B cell (primary cell): ENCODE data around the gene TGFBR1. TPM values are rescaled to one million over a fixed set of nuclear protein-coding genes. Genes with fewer than 3 reads are reported as not detected.

Source experiments
- ATAC-seq: fragments of 200-7000 bp; cut with Tn5 transposase; one replicate; pipeline ENCODE4 v1.10.0; 2021; ENCODE audit warnings: low read depth, mild to moderate bottlenecking, moderate number of reproducible peaks, moderate library complexity
- CTCF ChIA-PET: fragments of 350-600 bp; sonication (Branson Sonifier 250); formaldehyde crosslinking; loops from one replicate; lab custom pipeline; 2021; ENCODE audit warnings: antibody characterized with exemption, inconsistent platforms; lab: Charles Lee
- POLR2A ChIA-PET: fragments of 350-600 bp; sonication (Branson Sonifier 250); formaldehyde crosslinking; loops from one replicate; lab custom pipeline; 2021; ENCODE audit warnings: antibody characterized with exemption; lab: Charles Lee
- DNase-seq: peaks from one replicate; pipeline ENCODE4 v3.0.0; 2013
- H2AFZ ChIP-seq: 2 replicates; pipeline ENCODE4 v1.6.1; 2012; ENCODE audit warnings: mild to moderate bottlenecking, low read depth, low read length; ENCODE audit not compliant: insufficient read depth, poor library complexity, severe bottlenecking
- H3K27ac ChIP-seq, 2 donors: 1 replicate in 1 of 2; 2 replicates in 1 of 2; pipeline ENCODE4 v1.5.1; 2012 to 2013; ENCODE audit warnings: low read length in 2 of 2, mild to moderate bottlenecking in 2 of 2, moderate library complexity in 1 of 2
- H3K27me3 ChIP-seq, 4 experiments: fragments of 200-600 bp in 1 of 4; sonication (generic) in 1 of 4; replicated peaks in 1 of 4; 1 replicate in 2 of 4; 2 replicates in 2 of 4; pipeline versions ENCODE4 v1.6.1 to v1.7.0; 2013 to 2016; ENCODE audit warnings: low read length in 3 of 4, mild to moderate bottlenecking in 2 of 4, mixed read lengths in 1 of 4, moderate library complexity in 1 of 4; ENCODE audit not compliant: insufficient read depth in 4 of 4, control insufficient read depth in 3 of 4; ENCODE audit errors: control extremely low read depth in 1 of 4
- H3K36me3 ChIP-seq, 2 experiments: replicated peaks in 1 of 2; 1 replicate in 1 of 2; 2 replicates in 1 of 2; pipeline versions ENCODE4 v1.6.1 to v1.7.1; 2013; ENCODE audit warnings: low read length in 1 of 2; ENCODE audit not compliant: insufficient read depth in 2 of 2, control insufficient read depth in 1 of 2; ENCODE audit errors: control extremely low read depth in 1 of 2, extremely low read depth in 1 of 2
- H3K4me1 ChIP-seq, 2 donors: fragments of 200-600 bp in 1 of 2; sonication (generic) in 1 of 2; 1 replicate in 1 of 2; 2 replicates in 1 of 2; pipeline versions ENCODE4 v1.5.1 to v1.6.1; 2013 to 2017; ENCODE audit warnings: low read length in 2 of 2; ENCODE audit not compliant: control insufficient read depth in 2 of 2, insufficient read depth in 2 of 2
- H3K4me2 ChIP-seq: replicated peaks from 2 replicates; pipeline ENCODE3; 2012; ENCODE audit warnings: mild to moderate bottlenecking, low read depth, low read length; ENCODE audit not compliant: poor library complexity, severe bottlenecking
- H3K4me3 ChIP-seq, 5 experiments: fragments of 200-600 bp in 1 of 5; sonication (generic) in 1 of 5; 1 replicate in 3 of 5; 2 replicates in 2 of 5; pipeline versions ENCODE4 v1.5.1 to v1.7.0; 2011 to 2016; ENCODE audit warnings: low read length in 4 of 5, mild to moderate bottlenecking in 4 of 5, low read depth in 2 of 5, control low read depth in 1 of 5, moderate library complexity in 1 of 5; ENCODE audit not compliant: insufficient read depth in 1 of 5; ENCODE audit errors: control extremely low read depth in 1 of 5, extremely low read depth in 1 of 5
- H3K79me2 ChIP-seq: fragments of 200-600 bp; sonication (generic); one replicate; pipeline ENCODE4 v1.6.0; 2016; ENCODE audit warnings: low read length; ENCODE audit not compliant: control insufficient read depth, insufficient read depth
- H3K9ac ChIP-seq: fragments of 200-600 bp; sonication (generic); 2 replicates; pipeline ENCODE4 v1.6.1; 2017; ENCODE audit warnings: mild to moderate bottlenecking, low read length, moderate library complexity
- H3K9me3 ChIP-seq, 3 donors: one replicate each; pipeline versions ENCODE4 v1.6.1 to v1.7.1; 2013; ENCODE audit warnings: low read length in 2 of 3; ENCODE audit not compliant: control insufficient read depth in 2 of 3, insufficient read depth in 1 of 3; ENCODE audit errors: control extremely low read depth in 1 of 3
- H4K20me1 ChIP-seq: 2 replicates; pipeline ENCODE4 v1.6.0; 2012; ENCODE audit warnings: mild to moderate bottlenecking, low read length; ENCODE audit not compliant: insufficient read depth, control insufficient read depth, poor library complexity, severe bottlenecking
- H3K27ac Mint-ChIP-seq: one replicate; pipeline ENCODE4 v1.8.0; 2021; ENCODE audit warnings: mixed read lengths
- H3K27me3 Mint-ChIP-seq: one replicate; pipeline ENCODE4 v1.8.0; 2021; ENCODE audit warnings: mixed read lengths
- H3K4me1 Mint-ChIP-seq: one replicate; pipeline ENCODE4 v1.8.0; 2021; ENCODE audit warnings: mixed read lengths
- H3K4me3 Mint-ChIP-seq: one replicate; pipeline ENCODE4 v1.8.0; 2021; ENCODE audit warnings: mixed read lengths
- H3K9me3 Mint-ChIP-seq: one replicate; pipeline ENCODE4 v1.8.0; 2022; ENCODE audit warnings: mixed read lengths; ENCODE audit not compliant: insufficient read depth
- EZH2 ChIP-seq: IDR thresholded peaks from 2 replicates; pipeline ENCODE4 v1.6.1; 2012; ENCODE audit warnings: borderline replicate concordance, low read depth, mild to moderate bottlenecking, moderate library complexity, low read length; ENCODE audit not compliant: insufficient read depth, poor library complexity, severe bottlenecking
- WGBS: methylation state at CpG from one replicate; pipeline ENCODE4 v1.1.5; 2013; ENCODE audit warnings: missing lambda C conversion rate; ENCODE audit not compliant: insufficient coverage; 5-methylcytosine and 5-hydroxymethylcytosine counted together
- intact Hi-C: fragments of 100-400 bp; cut with micrococcal nuclease; formaldehyde crosslinking; loops from one replicate; pipeline ENCODE4 v1.10.0; 2022
- polyA plus RNA-seq: library from polyadenylated mRNA; depleted of rRNA; stranded (reverse); fragments of >200 nt; gene quantifications from 2 replicates; pipeline ENCODE4 v1.2.3, GENCODE V29; 2012
- total RNA-seq, 2 donors: library from RNA; stranded (reverse); fragments of 120-200 nt in 1 of 2; gene quantifications; 1 replicate in 1 of 2; 2 replicates in 1 of 2; pipeline versions ENCODE4 v1.2.3 to v1.2.4, GENCODE V29; 2013 to 2022
- TF ChIP-seq, protein P1 (sequence below): fragments of 200-600 bp; IDR thresholded peaks from one replicate; pipeline ENCODE4 v1.8.0; 2022; ENCODE audit warnings: antibody characterized with exemption, mild to moderate bottlenecking

TGFBR1 gene
- total and polyA plus RNA-seq, 2 donors (not counting 1 experiment from before 2014, with no cell fraction given) = 3.0 to 60.7 TPM

DNA sequence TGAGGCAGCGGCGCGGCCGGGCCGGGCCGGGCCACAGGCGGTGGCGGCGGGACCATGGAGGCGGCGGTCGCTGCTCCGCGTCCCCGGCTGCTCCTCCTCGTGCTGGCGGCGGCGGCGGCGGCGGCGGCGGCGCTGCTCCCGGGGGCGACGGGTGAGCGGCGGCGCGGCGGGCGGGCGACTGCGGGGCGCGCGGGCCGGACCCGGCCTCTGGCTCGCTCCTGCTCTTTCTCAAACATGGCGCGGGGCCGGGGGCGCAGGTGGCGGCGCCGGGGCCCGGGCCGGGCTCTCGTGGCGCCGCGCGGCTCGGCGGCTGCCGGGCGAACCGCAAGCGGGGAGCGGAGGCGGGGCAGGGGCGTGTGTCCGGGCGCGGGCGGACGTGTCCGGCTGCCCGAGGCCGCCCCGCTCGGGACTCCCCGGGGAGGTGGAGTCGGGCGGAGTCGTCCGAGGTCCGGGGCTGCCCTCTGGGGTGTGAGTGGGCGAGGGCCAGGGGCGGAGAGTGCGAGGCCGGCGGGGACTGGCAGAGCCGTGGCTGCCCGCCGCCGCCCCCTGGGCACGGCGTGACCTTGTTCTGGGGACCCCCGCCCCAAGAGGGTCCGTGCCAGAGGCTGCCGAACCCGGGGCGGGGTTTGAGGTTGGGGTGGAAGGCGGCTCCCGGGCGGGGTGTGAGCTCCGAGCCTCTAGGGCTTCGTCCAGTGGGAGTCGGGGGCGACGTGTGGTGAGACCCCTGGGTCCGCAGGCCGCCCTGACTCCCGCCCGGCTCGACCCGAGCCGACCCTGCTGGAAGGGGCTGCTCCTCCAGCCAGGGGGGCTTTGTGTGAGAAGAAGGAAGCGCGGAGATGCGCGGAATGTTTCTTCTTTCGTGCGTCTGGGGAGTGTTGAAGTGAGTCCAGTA lies 485 bp downstream of the TGFBR1 start:
- ATAC-seq (peak; percentile 19), DNase-seq (peak; percentile 58)
- H3K27ac ChIP-seq = peak overlapping the region; percentile 16 to 74
- peak overlapping the region; percentile 80 for H3K9ac ChIP-seq
- no peaks in the 10 kb centered on the region for H3K27me3 ChIP-seq
- ChIA-PET POLR2A (interaction anchor here (1.0 to 3.1 kb wide), 6 partner anchors 7 to 47 kb away, joined by 3 to 13 read pairs (median 5); no protein-coding TSS in a partner anchor), CTCF (interaction anchor here (0.7 to 8.3 kb wide), 11 partner anchors 11 to 719 kb away, joined by 3 to 82 read pairs (median 5); no protein-coding TSS in a partner anchor)
- TF ChIP-seq, protein P1, sequence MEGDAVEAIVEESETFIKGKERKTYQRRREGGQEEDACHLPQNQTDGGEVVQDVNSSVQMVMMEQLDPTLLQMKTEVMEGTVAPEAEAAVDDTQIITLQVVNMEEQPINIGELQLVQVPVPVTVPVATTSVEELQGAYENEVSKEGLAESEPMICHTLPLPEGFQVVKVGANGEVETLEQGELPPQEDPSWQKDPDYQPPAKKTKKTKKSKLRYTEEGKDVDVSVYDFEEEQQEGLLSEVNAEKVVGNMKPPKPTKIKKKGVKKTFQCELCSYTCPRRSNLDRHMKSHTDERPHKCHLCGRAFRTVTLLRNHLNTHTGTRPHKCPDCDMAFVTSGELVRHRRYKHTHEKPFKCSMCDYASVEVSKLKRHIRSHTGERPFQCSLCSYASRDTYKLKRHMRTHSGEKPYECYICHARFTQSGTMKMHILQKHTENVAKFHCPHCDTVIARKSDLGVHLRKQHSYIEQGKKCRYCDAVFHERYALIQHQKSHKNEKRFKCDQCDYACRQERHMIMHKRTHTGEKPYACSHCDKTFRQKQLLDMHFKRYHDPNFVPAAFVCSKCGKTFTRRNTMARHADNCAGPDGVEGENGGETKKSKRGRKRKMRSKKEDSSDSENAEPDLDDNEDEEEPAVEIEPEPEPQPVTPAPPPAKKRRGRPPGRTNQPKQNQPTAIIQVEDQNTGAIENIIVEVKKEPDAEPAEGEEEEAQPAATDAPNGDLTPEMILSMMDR = no peak
- no peak for TF ChIP-seq EZH2
- Mint-ChIP-seq H3K4me1 (peaks cover 56% of the 10 kb centered on the region), H3K9me3 (no peaks in the 10 kb centered on the region), H3K27me3 (no peaks in the 10 kb centered on the region), H3K27ac (peak overlapping the region; percentile 88), H3K4me3 (peak overlapping the region; percentile 87)
- H3K4me3 ChIP-seq = peak overlapping the region; percentile 64 to 87 (median 79)
- peaks cover 50% of the 10 kb centered on the region for H3K79me2 ChIP-seq
- H4K20me1 ChIP-seq = no peaks in the 10 kb centered on the region
- peak overlapping the region; percentile 94 for H3K4me2 ChIP-seq
- H3K4me1 ChIP-seq = peaks cover 43 to 48% of the 10 kb centered on the region in 2 donors
- H3K9me3 ChIP-seq = no peaks in the 10 kb centered on the region
- no peaks in the 10 kb centered on the region for H3K36me3 ChIP-seq
- intact Hi-C loops = loop anchor here (1.0 to 2.0 kb wide), 2 partner anchors 14 to 715 kb away; partner anchors contain the start of gene NR4A3
- H2AFZ ChIP-seq = peak overlapping the region; percentile 48
- under 1% methylated on average over 118 of the region's 118 CpGs for WGBS

GRCh38 chr9:99106044-99106375 lies 1.1 kb downstream of the TGFBR1 start:
- H3K79me2 ChIP-seq = peaks cover 55% of the 10 kb centered on the region
- Mint-ChIP-seq H3K27ac (peak overlapping the region; percentile 88), H3K27me3 (no peaks in the 10 kb centered on the region), H3K9me3 (no peaks in the 10 kb centered on the region), H3K4me3 (peak overlapping the region; percentile 87), H3K4me1 (peaks cover 61% of the 10 kb centered on the region)
- peaks cover 47 to 48% of the 10 kb centered on the region in 2 donors for H3K4me1 ChIP-seq
- peak overlapping the region; percentile 64 to 87 (median 79) for H3K4me3 ChIP-seq
- H3K9me3 ChIP-seq = no peaks in the 10 kb centered on the region
- H3K27me3 ChIP-seq = no peaks in the 10 kb centered on the region
- ChIA-PET CTCF (interaction anchor here (1.0 to 8.3 kb wide), 5 partner anchors 16 to 719 kb away, joined by 3 to 82 read pairs (median 8); no protein-coding TSS in a partner anchor), POLR2A (interaction anchor here (3.1 kb wide), 1 partner anchor 48 kb away, joined by 13 read pairs; no protein-coding TSS in a partner anchor)
- DNase-seq (no peak), ATAC-seq (no peak)
- H3K4me2 ChIP-seq = peak overlapping the region; percentile 82
- peak overlapping the region in 1 of 2 donors; percentile 74 for H3K27ac ChIP-seq
- intact Hi-C loops = loop anchor here (1.0 kb wide), 1 partner anchor 13 kb away; no protein-coding TSS in a partner anchor
- TF ChIP-seq, protein P1 = no peak
- no peak for TF ChIP-seq EZH2
- peak overlapping the region; percentile 48 for H2AFZ ChIP-seq
- H3K9ac ChIP-seq = peak overlapping the region; percentile 80
- 0% methylated on average over 8 of the region's 9 CpGs for WGBS
- H4K20me1 ChIP-seq = no peaks in the 10 kb centered on the region
- H3K36me3 ChIP-seq = no peaks in the 10 kb centered on the region
